SK-N-SH (cell line): ENCODE measurements around the gene FTCD. TPM values are rescaled to one million over a fixed set of nuclear protein-coding genes. Genes with fewer than 3 reads are reported as not detected.

Experiments used
- CTCF ChIA-PET: fragments of 300-600, 350-600 bp; formaldehyde crosslinking; extraction: SDS; loops from one replicate; lab custom pipeline; 2021; lab: Yijun Ruan, JAX
- POLR2A ChIA-PET: fragments of 350-600 bp; sonication (Branson Sonifier 250); formaldehyde crosslinking; extraction: SDS; loops from one replicate; lab custom pipeline; 2020; ENCODE audit warnings: antibody characterized with exemption, inconsistent platforms; lab: Yijun Ruan, JAX
- DNase-seq: peaks from one replicate; pipeline ENCODE4 v3.0.0; 2012
- H2AFZ ChIP-seq: fragments of 200-600 bp; sonication (generic); 2 replicates; pipeline ENCODE4 v1.8.1; 2016; ENCODE audit warnings: antibody characterized with exemption, mild to moderate bottlenecking, low read depth
- H3F3A ChIP-seq: fragments of 200-600 bp; sonication (generic); replicated peaks from 2 replicates; pipeline ENCODE3; 2016; ENCODE audit warnings: antibody characterized with exemption, mild to moderate bottlenecking; ENCODE audit not compliant: insufficient read depth
- H3K27ac ChIP-seq, 2 experiments: fragments of 200-500 bp in 1 of 2; fragments of 200-600 bp in 1 of 2; sonication (Bioruptor generic) in 1 of 2; sonication (generic), shearing (Covaris generic) in 1 of 2; 2 replicates each; pipeline versions ENCODE4 v1.5.1 to v1.6.1; 2014 to 2016; ENCODE audit warnings: low read depth in 2 of 2, inconsistent platforms in 1 of 2, low read length in 1 of 2, mild to moderate bottlenecking in 1 of 2, mixed read lengths in 1 of 2
- H3K27me3 ChIP-seq: fragments of 200-600 bp; sonication (generic), shearing (Covaris generic); 2 replicates; pipeline ENCODE4 v1.6.1; 2016; ENCODE audit warnings: mixed run types; ENCODE audit not compliant: insufficient read depth
- H3K36me3 ChIP-seq, 2 experiments: fragments of 200-500 bp in 1 of 2; fragments of 200-600 bp in 1 of 2; sonication (Bioruptor generic) in 1 of 2; sonication (generic) in 1 of 2; replicated peaks in 1 of 2; 2 replicates each; pipeline versions ENCODE3 to v1.5.1; 2014 to 2016; ENCODE audit warnings: low read length in 1 of 2, mild to moderate bottlenecking in 1 of 2; ENCODE audit not compliant: insufficient read depth in 2 of 2, control insufficient read depth in 1 of 2
- H3K4me1 ChIP-seq, 2 experiments: fragments of 200-500 bp in 1 of 2; fragments of 200-600 bp in 1 of 2; sonication (Bioruptor generic) in 1 of 2; sonication (generic), shearing (Covaris generic) in 1 of 2; 2 replicates each; pipeline versions ENCODE4 v1.5.1 to v1.6.1; 2014 to 2016; ENCODE audit warnings: low read depth in 1 of 2, low read length in 1 of 2, mixed run types in 1 of 2; ENCODE audit not compliant: insufficient read depth in 2 of 2, control insufficient read depth in 1 of 2
- H3K4me2 ChIP-seq: fragments of 200-600 bp; sonication (generic), shearing (Covaris generic); 2 replicates; pipeline ENCODE4 v1.6.1; 2017; ENCODE audit warnings: mixed run types
- H3K4me3 ChIP-seq, 2 experiments: fragments of 200-500 bp in 1 of 2; fragments of 200-600 bp in 1 of 2; sonication (Bioruptor generic) in 1 of 2; sonication (generic), shearing (Covaris generic) in 1 of 2; 2 replicates each; pipeline versions ENCODE4 v1.5.1 to v1.8.1; 2014 to 2016; ENCODE audit warnings: low read depth in 2 of 2, inconsistent platforms in 1 of 2, low read length in 1 of 2, mild to moderate bottlenecking in 1 of 2, mixed read lengths in 1 of 2, moderate library complexity in 1 of 2
- H3K79me2 ChIP-seq: fragments of 200-600 bp; sonication (generic); 2 replicates; pipeline ENCODE4 v1.8.1; 2017; ENCODE audit warnings: mild to moderate bottlenecking; ENCODE audit not compliant: insufficient read depth
- H3K9ac ChIP-seq: fragments of 200-600 bp; sonication (generic); 2 replicates; pipeline ENCODE4 v1.6.1; 2017; ENCODE audit warnings: mixed run types
- H3K9me2 ChIP-seq: fragments of 200-600 bp; sonication (generic); 2 replicates; pipeline ENCODE4 v1.6.1; 2017; ENCODE audit warnings: mixed run types
- H3K9me3 ChIP-seq: fragments of 200-600 bp; sonication (generic); 2 replicates; pipeline ENCODE4 v1.6.1; 2017; ENCODE audit warnings: mixed run types, mild to moderate bottlenecking, moderate library complexity
- H4K20me1 ChIP-seq: fragments of 200-600 bp; sonication (generic); 2 replicates; pipeline ENCODE4 v1.6.1; 2017; ENCODE audit warnings: mild to moderate bottlenecking, mixed run types; ENCODE audit not compliant: insufficient read depth
- EP300 ChIP-seq, 2 experiments: IDR thresholded peaks; 2 replicates each; pipeline versions ENCODE4 v1.4.0 to v1.6.1; 2012; ENCODE audit warnings: borderline replicate concordance in 1 of 2, low read depth in 1 of 2, low read length in 1 of 2
- EZH2phosphoT487 ChIP-seq: fragments of 200-600 bp; sonication (generic); IDR thresholded peaks from 2 replicates; pipeline ENCODE4 v1.6.1; 2017; ENCODE audit warnings: low read depth, mixed run types, mild to moderate bottlenecking, antibody characterized with exemption, moderate library complexity, borderline replicate concordance
- FOSL2 ChIP-seq: IDR thresholded peaks from 2 replicates; pipeline ENCODE4 v1.4.0; 2012; ENCODE audit warnings: low read depth, mild to moderate bottlenecking, moderate library complexity, borderline replicate concordance
- FOXJ3 ChIP-seq: sonication (generic); formaldehyde crosslinking; IDR thresholded peaks from 2 replicates; pipeline ENCODE4 v1.5.1; 2020; ENCODE audit warnings: mild to moderate bottlenecking, missing genetic modification reagents
- GATA2 ChIP-seq: sonication (generic); formaldehyde crosslinking; IDR thresholded peaks from 2 replicates; pipeline ENCODE4 v1.5.0; 2020; ENCODE audit warnings: mild to moderate bottlenecking, missing genetic modification reagents
- JUND ChIP-seq: IDR thresholded peaks from 2 replicates; pipeline ENCODE4 v1.4.0; 2012
- MAX ChIP-seq: IDR thresholded peaks from 2 replicates; pipeline ENCODE4 v1.4.0; 2012; ENCODE audit warnings: low read depth
- MEF2A ChIP-seq: IDR thresholded peaks from 2 replicates; pipeline ENCODE4 v1.4.0; 2012; ENCODE audit warnings: low read depth, borderline replicate concordance
- NFIC ChIP-seq: IDR thresholded peaks from 2 replicates; pipeline ENCODE4 v1.4.0; 2012; ENCODE audit warnings: borderline replicate concordance
- POLR2AphosphoS5 ChIP-seq: IDR thresholded peaks from 2 replicates; pipeline ENCODE4 v1.6.1; 2012; ENCODE audit warnings: low read depth, low read length
- RCOR1 ChIP-seq: fragments of 150-350 bp; IDR thresholded peaks from 2 replicates; pipeline ENCODE4 v1.6.1; 2017; ENCODE audit warnings: antibody characterized with exemption, low read length
- SIN3A ChIP-seq: IDR thresholded peaks from 2 replicates; pipeline ENCODE4 v1.6.1; 2012; ENCODE audit warnings: low read depth, mild to moderate bottlenecking, low read length, moderate library complexity, borderline replicate concordance
- SMC3 ChIP-seq: IDR thresholded peaks from 2 replicates; pipeline ENCODE4 v1.6.1; 2012; ENCODE audit warnings: low read depth, low read length, improper control_type of control experiment
- YY1 ChIP-seq: IDR thresholded peaks from 2 replicates; pipeline ENCODE4 v1.4.0; 2012; ENCODE audit warnings: low read depth, mild to moderate bottlenecking
- WGBS: methylation state at CpG from one replicate; pipeline ENCODE4 v1.1.6; 2017; ENCODE audit warnings: low lambda C conversion rate; 5-methylcytosine and 5-hydroxymethylcytosine counted together
- polyA plus RNA-seq, 3 experiments: library from polyadenylated mRNA; depleted of rRNA; stranded (reverse); fragments of >200 nt; gene quantifications; 2 replicates each; pipeline ENCODE4 v1.2.3, GENCODE V29; 2012
- TF ChIP-seq, protein P1 (sequence below): IDR thresholded peaks from 2 replicates; pipeline ENCODE4 v1.6.1; 2012; ENCODE audit warnings: mild to moderate bottlenecking, low read depth, low read length, moderate library complexity
- TF ChIP-seq, protein P2 (sequence below): IDR thresholded peaks from 2 replicates; pipeline ENCODE4 v1.4.0; 2012; ENCODE audit warnings: low read depth, borderline replicate concordance
- TF ChIP-seq, protein P3 (sequence below): fragments of 150-350 bp; IDR thresholded peaks from 2 replicates; pipeline ENCODE4 v1.6.1; 2017; ENCODE audit warnings: antibody characterized with exemption, low read length, low read depth, borderline replicate concordance

Gene FTCD
- polyA plus RNA-seq, 1 of the 3 experiments (the other 2 are of a cell fraction) = 0.33 TPM

DNA sequence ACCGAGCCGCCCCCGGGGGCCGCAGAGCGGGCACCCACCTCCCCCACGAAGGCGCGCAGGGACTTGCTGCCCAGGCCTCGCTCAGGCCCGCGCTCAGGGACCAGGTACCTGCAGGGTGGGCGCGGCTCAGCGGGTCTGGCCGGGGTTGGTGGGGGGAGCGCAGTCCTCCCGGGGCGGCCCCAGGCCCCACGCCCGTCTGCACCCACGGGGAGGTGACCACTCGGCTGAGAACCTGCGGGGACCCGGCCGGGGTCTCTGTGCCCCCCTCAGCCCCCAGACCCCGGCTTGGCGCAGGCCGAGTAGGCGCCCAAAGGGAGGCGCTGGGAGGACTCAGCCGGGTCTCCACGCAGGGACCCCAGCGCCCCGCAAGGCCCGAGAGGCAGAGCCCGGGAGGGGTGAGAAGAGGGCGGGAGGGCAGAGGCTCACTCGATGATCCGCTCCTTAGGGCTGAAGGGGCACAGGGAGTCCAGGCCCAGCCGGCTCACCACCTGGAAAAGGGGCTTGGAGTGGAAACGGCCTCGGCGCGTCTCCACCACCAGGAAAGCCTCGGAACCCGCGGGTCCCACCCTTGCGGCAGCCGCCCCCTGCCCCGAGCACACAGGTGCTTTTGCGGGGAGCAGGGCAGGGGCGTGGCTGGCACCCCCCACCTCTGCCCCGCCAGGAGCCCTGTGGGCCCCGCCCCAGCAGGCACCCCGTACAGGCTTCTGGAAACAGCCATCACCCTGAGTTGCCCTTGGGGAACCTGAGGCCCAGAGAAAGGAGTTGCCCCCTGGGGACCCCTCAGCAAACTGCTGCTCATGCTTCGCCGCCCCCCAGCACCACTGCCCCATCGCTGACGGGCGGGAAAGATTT lies 9.3 kb downstream of the FTCD start:
- no peak for TF ChIP-seq NFIC
- no peak for TF ChIP-seq EP300 (IDR thresholded peaks at IDR 0.05; ENCODE audit: borderline replicate concordance in 1 of 2, low read depth in 1 of 2, low read length in 1 of 2)
- TF ChIP-seq, protein P1, sequence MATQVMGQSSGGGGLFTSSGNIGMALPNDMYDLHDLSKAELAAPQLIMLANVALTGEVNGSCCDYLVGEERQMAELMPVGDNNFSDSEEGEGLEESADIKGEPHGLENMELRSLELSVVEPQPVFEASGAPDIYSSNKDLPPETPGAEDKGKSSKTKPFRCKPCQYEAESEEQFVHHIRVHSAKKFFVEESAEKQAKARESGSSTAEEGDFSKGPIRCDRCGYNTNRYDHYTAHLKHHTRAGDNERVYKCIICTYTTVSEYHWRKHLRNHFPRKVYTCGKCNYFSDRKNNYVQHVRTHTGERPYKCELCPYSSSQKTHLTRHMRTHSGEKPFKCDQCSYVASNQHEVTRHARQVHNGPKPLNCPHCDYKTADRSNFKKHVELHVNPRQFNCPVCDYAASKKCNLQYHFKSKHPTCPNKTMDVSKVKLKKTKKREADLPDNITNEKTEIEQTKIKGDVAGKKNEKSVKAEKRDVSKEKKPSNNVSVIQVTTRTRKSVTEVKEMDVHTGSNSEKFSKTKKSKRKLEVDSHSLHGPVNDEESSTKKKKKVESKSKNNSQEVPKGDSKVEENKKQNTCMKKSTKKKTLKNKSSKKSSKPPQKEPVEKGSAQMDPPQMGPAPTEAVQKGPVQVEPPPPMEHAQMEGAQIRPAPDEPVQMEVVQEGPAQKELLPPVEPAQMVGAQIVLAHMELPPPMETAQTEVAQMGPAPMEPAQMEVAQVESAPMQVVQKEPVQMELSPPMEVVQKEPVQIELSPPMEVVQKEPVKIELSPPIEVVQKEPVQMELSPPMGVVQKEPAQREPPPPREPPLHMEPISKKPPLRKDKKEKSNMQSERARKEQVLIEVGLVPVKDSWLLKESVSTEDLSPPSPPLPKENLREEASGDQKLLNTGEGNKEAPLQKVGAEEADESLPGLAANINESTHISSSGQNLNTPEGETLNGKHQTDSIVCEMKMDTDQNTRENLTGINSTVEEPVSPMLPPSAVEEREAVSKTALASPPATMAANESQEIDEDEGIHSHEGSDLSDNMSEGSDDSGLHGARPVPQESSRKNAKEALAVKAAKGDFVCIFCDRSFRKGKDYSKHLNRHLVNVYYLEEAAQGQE = no peak
- no peak for TF ChIP-seq SIN3A
- TF ChIP-seq FOXJ3 (CRISPR knock-in tag) = no peak
- TF ChIP-seq MAX = no peak
- TF ChIP-seq, protein P2, sequence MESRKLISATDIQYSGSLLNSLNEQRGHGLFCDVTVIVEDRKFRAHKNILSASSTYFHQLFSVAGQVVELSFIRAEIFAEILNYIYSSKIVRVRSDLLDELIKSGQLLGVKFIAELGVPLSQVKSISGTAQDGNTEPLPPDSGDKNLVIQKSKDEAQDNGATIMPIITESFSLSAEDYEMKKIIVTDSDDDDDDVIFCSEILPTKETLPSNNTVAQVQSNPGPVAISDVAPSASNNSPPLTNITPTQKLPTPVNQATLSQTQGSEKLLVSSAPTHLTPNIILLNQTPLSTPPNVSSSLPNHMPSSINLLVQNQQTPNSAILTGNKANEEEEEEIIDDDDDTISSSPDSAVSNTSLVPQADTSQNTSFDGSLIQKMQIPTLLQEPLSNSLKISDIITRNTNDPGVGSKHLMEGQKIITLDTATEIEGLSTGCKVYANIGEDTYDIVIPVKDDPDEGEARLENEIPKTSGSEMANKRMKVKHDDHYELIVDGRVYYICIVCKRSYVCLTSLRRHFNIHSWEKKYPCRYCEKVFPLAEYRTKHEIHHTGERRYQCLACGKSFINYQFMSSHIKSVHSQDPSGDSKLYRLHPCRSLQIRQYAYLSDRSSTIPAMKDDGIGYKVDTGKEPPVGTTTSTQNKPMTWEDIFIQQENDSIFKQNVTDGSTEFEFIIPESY = no peak
- TF ChIP-seq JUND = no peak
- TF ChIP-seq POLR2AphosphoS5 = no peak
- TF ChIP-seq MEF2A = no peak
- no peak for TF ChIP-seq RCOR1
- TF ChIP-seq FOSL2 = no peak
- no peak for TF ChIP-seq EZH2phosphoT487
- TF ChIP-seq, protein P3, sequence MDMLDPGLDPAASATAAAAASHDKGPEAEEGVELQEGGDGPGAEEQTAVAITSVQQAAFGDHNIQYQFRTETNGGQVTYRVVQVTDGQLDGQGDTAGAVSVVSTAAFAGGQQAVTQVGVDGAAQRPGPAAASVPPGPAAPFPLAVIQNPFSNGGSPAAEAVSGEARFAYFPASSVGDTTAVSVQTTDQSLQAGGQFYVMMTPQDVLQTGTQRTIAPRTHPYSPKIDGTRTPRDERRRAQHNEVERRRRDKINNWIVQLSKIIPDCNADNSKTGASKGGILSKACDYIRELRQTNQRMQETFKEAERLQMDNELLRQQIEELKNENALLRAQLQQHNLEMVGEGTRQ = no peak
- TF ChIP-seq SMC3 = no peak
- no peak for TF ChIP-seq GATA2 (CRISPR knock-in tag)
- no peak for TF ChIP-seq YY1
- CTCF ChIA-PET = interaction anchor here (0.9 to 1.3 kb wide), 3 partner anchors 18 to 84 kb away, joined by 3 to 4 read pairs (median 3); no protein-coding TSS in a partner anchor
- H3F3A ChIP-seq = no peaks in the 10 kb centered on the region
- peaks cover 0 to 10% of the 10 kb centered on the region in 2 experiments; a peak in 1 of 4 replicates for H3K4me1 ChIP-seq
- no peaks in the 10 kb centered on the region for H3K79me2 ChIP-seq
- no peaks in the 10 kb centered on the region for H3K9me2 ChIP-seq
- POLR2A ChIA-PET = no interaction called here
- H2AFZ ChIP-seq = no peak overlapping the region
- no peak overlapping the region for H3K9ac ChIP-seq
- no peak overlapping the region for H3K4me3 ChIP-seq
- no peak overlapping the region for H3K4me2 ChIP-seq
- H4K20me1 ChIP-seq = no peaks in the 10 kb centered on the region
- no peak overlapping the region for H3K27ac ChIP-seq
- 88% methylated on average over 29 of the region's 60 CpGs for WGBS
- H3K9me3 ChIP-seq = no peaks in the 10 kb centered on the region
- H3K36me3 ChIP-seq = no peaks in the 10 kb centered on the region
- DNase-seq = no peak
- no peaks in the 10 kb centered on the region for H3K27me3 ChIP-seq
